Esophagus muscularis mucosa (tissue), 4 donors: Measurements from ENCODE around the gene PCDH15. TPM values are rescaled to one million over a fixed set of nuclear protein-coding genes. Genes with fewer than 3 reads are reported as not detected.

Experiments
- DNase-seq: peaks from one replicate; pipeline ENCODE4 v3.0.0-alpha.2; 2017; ENCODE audit errors: extremely low spot score
- H3K27ac ChIP-seq, 4 donors: fragments of 200-600 bp; sonication (generic); replicated peaks in 1 of 4; 1 replicate in 3 of 4; 2 replicates in 1 of 4; pipeline ENCODE4 v1.5.1; 2016 to 2019; ENCODE audit warnings: mild to moderate bottlenecking in 1 of 4
- H3K27me3 ChIP-seq, 4 donors: fragments of 200-600 bp; sonication (generic); one replicate each; pipeline versions ENCODE4 v1.5.1 to v1.6.0; 2016 to 2019
- H3K36me3 ChIP-seq, 4 donors: fragments of 200-600 bp; sonication (generic); one replicate each; pipeline ENCODE4 v1.5.1; 2016 to 2019
- H3K4me1 ChIP-seq, 4 donors: fragments of 200-600 bp; sonication (generic); one replicate each; pipeline ENCODE4 v1.5.1; 2016 to 2019
- H3K4me3 ChIP-seq, 4 donors: fragments of 200-600 bp; sonication (generic); 1 replicate in 2 of 4; 2 replicates in 2 of 4; pipeline ENCODE4 v1.5.1; 2016 to 2019; ENCODE audit warnings: mild to moderate bottlenecking in 4 of 4, moderate library complexity in 1 of 4
- H3K9me3 ChIP-seq, 4 donors: fragments of 200-600 bp; sonication (generic); 1 replicate in 3 of 4; 2 replicates in 1 of 4; pipeline ENCODE4 v1.5.1; 2016 to 2019
- CTCF ChIP-seq, 3 experiments: fragments of 200-600 bp in 2 of 3; fragments of 450-650 bp in 1 of 3; sonication (generic) in 2 of 3; IDR thresholded peaks; one replicate each; pipeline ENCODE4 v1.5.1; 2017 to 2019; ENCODE audit warnings: antibody characterized with exemption in 3 of 3, mild to moderate bottlenecking in 2 of 3, moderate library complexity in 1 of 3
- EP300 ChIP-seq: sonication (generic); formaldehyde crosslinking; IDR thresholded peaks from one replicate; pipeline ENCODE4 v1.6.1; 2017; ENCODE audit warnings: antibody characterized with exemption
- POLR2A ChIP-seq: fragments of 450-650 bp; IDR thresholded peaks from one replicate; pipeline ENCODE4 v1.6.1; 2017; ENCODE audit warnings: antibody characterized with exemption, moderate library complexity, mild to moderate bottlenecking, low read depth
- POLR2AphosphoS5 ChIP-seq, 2 donors: sonication (generic); formaldehyde crosslinking; IDR thresholded peaks; one replicate each; pipeline ENCODE4 v1.6.1; 2017; ENCODE audit warnings: antibody characterized with exemption in 2 of 2
- WGBS: methylation state at CpG from one replicate; pipeline ENCODE4 v1.1.5; 2018; 5-methylcytosine and 5-hydroxymethylcytosine counted together
- intact Hi-C: fragments of 100-400 bp; cut with DNase I; formaldehyde crosslinking; loops from one replicate; pipeline ENCODE4 v1.15.1; 2023
- total RNA-seq, 4 donors: library from RNA; depleted of rRNA; stranded (reverse); fragments of >200 nt; gene quantifications; one replicate each; pipeline versions ENCODE4 v1.1.0 to v1.2.1, GENCODE V29; 2016

Gene PCDH15
- total RNA-seq, 4 donors from 2014 or later = 0.13 to 0.50 TPM; not detected in 2

GRCh38 chr10:54282012-54282411 is 519.0 kb downstream of the PCDH15 start:
- no peak for DNase-seq
- no peak for TF ChIP-seq POLR2AphosphoS5 (IDR thresholded peaks at IDR 0.05)
- TF ChIP-seq CTCF (IDR thresholded peaks at IDR 0.05) = no peak
- no peak for TF ChIP-seq POLR2A
- no peak for TF ChIP-seq EP300
- no peak overlapping the region for H3K4me3 ChIP-seq
- H3K27ac ChIP-seq = no peak overlapping the region
- WGBS = 51% methylated on average over 2 of the region's 2 CpGs
- no peaks in the 10 kb centered on the region for H3K4me1 ChIP-seq
- no peaks in the 10 kb centered on the region for H3K27me3 ChIP-seq
- intact Hi-C loops = no loop called here
- no peaks in the 10 kb centered on the region for H3K36me3 ChIP-seq
- no peaks in the 10 kb centered on the region for H3K9me3 ChIP-seq

- TF ChIP-seq CTCF (IDR thresholded peaks at IDR 0.05) (no peak), POLR2AphosphoS5 (IDR thresholded peaks at IDR 0.05) (no peak), EP300 (no peak), POLR2A (no peak)
- no peaks in the 10 kb centered on the region for H3K36me3 ChIP-seq
- H3K27ac ChIP-seq = no peak overlapping the region
- DNase-seq = no peak
- intact Hi-C loops = no loop called here
- H3K9me3 ChIP-seq = no peaks in the 10 kb centered on the region
- no peaks in the 10 kb centered on the region for H3K27me3 ChIP-seq
- WGBS = 59% methylated on average over 1 of the region's 1 CpG
- H3K4me1 ChIP-seq = no peaks in the 10 kb centered on the region
- H3K4me3 ChIP-seq = no peak overlapping the region
Measured at GRCh38 chr10:54266395-54266794, 534.6 kb downstream of the PCDH15 start.

GRCh38 chr10:54262726-54263125 is 538.3 kb downstream of the PCDH15 start:
- DNase-seq = no peak
- no peak for TF ChIP-seq POLR2AphosphoS5 (IDR thresholded peaks at IDR 0.05)
- TF ChIP-seq CTCF (IDR thresholded peaks at IDR 0.05) = no peak
- TF ChIP-seq EP300 = no peak
- TF ChIP-seq POLR2A = no peak
- no peaks in the 10 kb centered on the region for H3K27me3 ChIP-seq
- no peaks in the 10 kb centered on the region for H3K9me3 ChIP-seq
- no peak overlapping the region for H3K27ac ChIP-seq
- 89% methylated on average over 5 of the region's 5 CpGs for WGBS
- intact Hi-C loops = no loop called here
- H3K36me3 ChIP-seq = no peaks in the 10 kb centered on the region
- H3K4me1 ChIP-seq = no peaks in the 10 kb centered on the region
- H3K4me3 ChIP-seq = no peak overlapping the region

- H3K36me3 ChIP-seq = no peaks in the 10 kb centered on the region
- TF ChIP-seq EP300 (no peak), POLR2AphosphoS5 (IDR thresholded peaks at IDR 0.05) (no peak), POLR2A (no peak), CTCF (IDR thresholded peaks at IDR 0.05) (no peak)
- H3K4me1 ChIP-seq = no peaks in the 10 kb centered on the region
- no peak overlapping the region for H3K27ac ChIP-seq
- WGBS = 45% methylated on average over 2 of the region's 2 CpGs
- H3K27me3 ChIP-seq = no peaks in the 10 kb centered on the region
- no peaks in the 10 kb centered on the region for H3K9me3 ChIP-seq
- H3K4me3 ChIP-seq = no peak overlapping the region
- DNase-seq = no peak
- intact Hi-C loops = no loop called here
Measured at GRCh38 chr10:54259104-54259503, 541.9 kb downstream of the PCDH15 start.

- H3K36me3 ChIP-seq = no peaks in the 10 kb centered on the region
- H3K9me3 ChIP-seq = peaks cover 0 to 8% (median 0%) of the 10 kb centered on the region in 4 donors
- TF ChIP-seq POLR2A (no peak), POLR2AphosphoS5 (IDR thresholded peaks at IDR 0.05) (no peak), EP300 (no peak), CTCF (IDR thresholded peaks at IDR 0.05) (no peak)
- H3K4me3 ChIP-seq = no peak overlapping the region
- H3K4me1 ChIP-seq = no peaks in the 10 kb centered on the region
- DNase-seq = no peak
- no peaks in the 10 kb centered on the region for H3K27me3 ChIP-seq
- H3K27ac ChIP-seq = no peak overlapping the region
- 56% methylated on average over 4 of the region's 4 CpGs for WGBS
- intact Hi-C loops = no loop called here
Measured at GRCh38 chr10:54234832-54235231, 566.2 kb downstream of the PCDH15 start.
